Transverse colon (tissue), 4 donors: ENCODE data around the gene RAB40C.

ENCODE experiments used
- CTCF ChIP-seq, 5 experiments: fragments of 200-600 bp in 3 of 5; fragments of 450-650 bp in 2 of 5; sonication (generic) in 3 of 5; IDR thresholded peaks; 1 replicate in 2 of 5; 2 replicates in 3 of 5; pipeline ENCODE4 v1.5.1; 2016 to 2017; ENCODE audit warnings: antibody characterized with exemption in 5 of 5, inconsistent platforms in 3 of 5, mild to moderate bottlenecking in 2 of 5, moderate library complexity in 1 of 5
- POLR2A ChIP-seq: fragments of 450-650 bp; IDR thresholded peaks from one replicate; pipeline ENCODE4 v1.6.1; 2016; ENCODE audit warnings: antibody characterized with exemption, mild to moderate bottlenecking, moderate library complexity
- POLR2AphosphoS5 ChIP-seq, 3 donors: sonication (generic); formaldehyde crosslinking; IDR thresholded peaks; one replicate each; pipeline ENCODE4 v1.6.1; 2016; ENCODE audit warnings: antibody characterized with exemption in 3 of 3

GRCh38 chr16:677316-678190 lies 87.7 kb downstream of the RAB40C start:
- TF ChIP-seq CTCF (IDR thresholded peaks at IDR 0.05) (no peak), POLR2A (no peak), POLR2AphosphoS5 (IDR thresholded peaks at IDR 0.05) (no peak)
